HTR-8/SVneo (cell line): ENCODE measurements around the gene ITGB7.
"Not testable (repeated sequence)": the region's sequence is repeated elsewhere in the genome, so short reads cannot be mapped to it uniquely, and the experiment has no call there.

Source experiments
- DNase-seq: peaks from one replicate; pipeline ENCODE4 v3.0.0; 2011; ENCODE audit warnings: low spot score, mixed read lengths; ENCODE audit not compliant: insufficient read length
- FAIRE-seq: peaks from 2 replicates; lab custom pipeline; 2011; peaks lifted over from hg19 to GRCh38; lab: Jason Lieb, UNC

Gene ITGB7

DNA sequence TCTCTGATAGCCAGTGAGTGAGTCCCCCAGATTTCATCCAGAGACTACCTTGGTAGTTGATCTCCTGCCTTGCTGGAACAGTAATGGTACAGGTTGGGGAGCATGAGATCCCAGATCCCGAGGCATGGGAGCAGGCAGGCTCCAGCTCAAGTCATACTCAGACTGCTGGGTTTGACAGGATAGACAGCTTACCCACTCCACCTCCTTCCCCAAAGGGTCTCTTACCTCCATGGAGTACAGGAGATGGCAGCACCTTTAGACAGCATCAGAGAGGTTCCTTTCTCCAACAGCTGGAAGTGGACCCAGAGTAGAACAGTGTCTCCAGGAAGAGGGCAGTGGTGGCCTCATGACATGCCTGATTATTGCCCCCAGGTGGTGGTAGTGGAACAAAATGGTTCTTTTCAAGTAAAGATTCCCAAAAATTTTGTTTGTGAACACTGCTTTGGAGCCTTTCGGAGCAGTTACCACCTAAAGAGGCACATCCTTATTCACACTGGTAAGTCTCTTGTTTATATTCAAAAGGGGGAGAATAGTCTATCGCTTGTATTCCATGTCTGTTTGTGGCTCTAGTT is 21.4 kb downstream of the ITGB7 start:
- DNase-seq (no peak), FAIRE-seq (no peak)

GRCh38 chr12:53184828-53185227 is 22.2 kb downstream of the ITGB7 start:
- DNase-seq (no peak), FAIRE-seq (no peak)

GRCh38 chr12:53182903-53183302 is 24.1 kb downstream of the ITGB7 start:
- no peak for FAIRE-seq
- no peak for DNase-seq

- no peak for FAIRE-seq
- no peak for DNase-seq
These were observed 25.1 kb downstream of the ITGB7 start for GRCh38 chr12:53181935-53182334.

GRCh38 chr12:53180931-53181645 is 26.0 kb downstream of the ITGB7 start:
- DNase-seq, result peak; percentile 89

DNA sequence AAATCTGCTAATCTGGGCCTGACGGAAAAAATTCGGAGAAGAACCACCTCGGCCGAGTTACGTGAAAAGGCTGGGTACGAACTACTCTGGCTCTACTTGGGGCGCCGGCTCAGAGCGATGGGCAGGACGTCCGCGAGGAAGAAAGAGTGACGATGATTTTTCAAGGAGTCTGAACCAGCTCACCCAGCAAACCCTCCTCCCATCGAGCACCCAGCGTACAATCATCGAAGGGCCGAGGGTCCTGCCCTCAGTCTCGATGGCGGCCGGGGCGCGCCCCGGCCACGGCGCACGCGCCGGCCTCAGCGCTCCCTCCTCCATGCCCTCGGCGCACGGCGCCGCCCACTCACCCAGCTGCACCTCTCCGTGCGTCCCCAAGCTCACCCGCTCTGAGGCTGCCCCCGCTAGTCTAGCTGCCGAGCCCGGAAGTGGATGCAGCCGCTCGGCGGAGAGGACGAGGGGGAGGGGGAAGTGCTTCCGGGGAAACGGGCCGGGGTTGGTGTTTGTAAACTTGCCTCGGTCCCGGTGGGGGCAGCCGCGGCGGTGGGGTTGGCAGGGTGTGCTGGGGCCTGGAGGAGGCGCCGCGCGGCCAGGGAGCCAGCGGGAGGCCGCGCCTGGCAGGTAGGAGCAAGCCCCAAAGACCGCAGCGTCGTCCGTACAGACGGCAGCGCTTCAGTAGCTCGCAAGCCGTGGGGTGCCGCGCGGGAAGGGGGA is 26.7 kb downstream of the ITGB7 start, which contains the start of the genes CSAD and ZNF740:
Gene CSAD, minus strand, starts transcription at position 706 of the 711 bp plus-strand sequence. CDS start 7,455 bp downstream, outside the sequence.
Gene ZNF740, plus strand, starts transcription at position 503 of the 711 bp plus-strand sequence. CDS start 1,262 bp downstream, outside the sequence.
- peak; percentile 92 for FAIRE-seq
- peak; percentile 99 for DNase-seq

More at GRCh38 chr12:53180931-53181645, 26.0 kb downstream of the ITGB7 start:
- peak; percentile 64 for FAIRE-seq

DNA sequence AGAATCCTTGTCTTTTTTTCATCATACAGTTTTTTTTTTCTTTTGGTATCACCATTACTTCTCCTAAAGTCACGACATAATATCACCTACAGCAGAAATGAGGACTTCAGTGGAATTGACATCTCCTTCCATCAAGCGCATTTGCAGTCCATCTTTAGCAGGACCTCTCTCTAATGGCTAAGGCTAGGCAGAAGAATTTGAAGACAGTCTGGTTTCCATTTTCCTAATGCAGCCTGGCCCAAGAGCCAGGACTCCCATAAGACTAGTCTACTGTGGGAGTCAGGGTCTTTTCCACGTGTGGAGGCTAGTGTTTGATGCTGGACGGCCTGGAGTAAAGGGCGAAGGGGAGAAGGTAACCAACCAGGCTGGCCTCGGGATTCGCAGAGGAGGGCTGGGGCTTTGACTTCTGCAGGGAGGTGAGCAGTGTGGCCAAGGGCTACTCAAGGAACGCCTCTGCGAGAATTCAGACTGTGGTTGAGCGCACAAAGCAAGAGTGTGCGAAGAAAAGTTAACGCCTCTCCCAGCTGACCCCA is 27.3 kb downstream of the ITGB7 start:
- no peak for DNase-seq
- FAIRE-seq, result no peak

DNA sequence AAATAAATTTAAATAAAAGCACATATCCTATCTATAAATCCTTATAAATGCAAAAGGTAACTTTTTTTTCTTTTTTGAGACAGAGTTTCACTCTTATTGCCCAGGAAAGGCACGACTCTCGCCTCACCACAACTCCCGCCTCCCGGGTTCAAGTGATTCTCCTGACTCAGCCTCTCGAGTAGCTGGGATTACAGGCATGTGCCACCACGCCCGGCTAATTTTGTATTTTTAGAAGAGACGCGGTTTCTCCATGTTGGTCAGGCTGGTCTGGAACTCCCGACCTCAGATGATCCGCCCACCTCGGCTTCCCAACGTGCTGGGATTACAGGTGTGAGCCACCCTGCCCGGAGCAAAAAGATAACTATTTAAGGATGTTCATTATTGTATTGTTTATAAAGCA is 28.2 kb downstream of the ITGB7 start:
- not testable (repeated sequence) for DNase-seq, FAIRE-seq

DNA sequence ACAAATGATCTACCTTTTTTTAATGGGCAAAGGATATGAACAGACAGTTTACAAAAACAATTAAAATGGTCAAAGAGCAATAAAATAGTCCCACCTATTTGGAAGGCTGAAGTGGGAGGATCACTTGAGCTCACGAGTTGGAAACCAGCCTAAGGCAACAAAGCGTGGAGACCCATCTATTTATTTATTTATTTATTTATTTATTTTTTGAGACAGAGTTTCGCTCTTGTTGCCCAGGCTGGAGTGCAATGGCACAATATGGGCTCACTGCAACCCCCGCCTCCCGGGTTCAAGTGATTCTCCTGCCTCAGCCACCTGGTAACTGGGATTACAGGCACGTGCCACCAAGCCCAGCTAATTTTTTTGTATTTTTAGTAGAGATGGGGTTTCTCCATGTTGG is 29.6 kb downstream of the ITGB7 start:
- DNase-seq, FAIRE-seq: not testable (repeated sequence)

GRCh38 chr12:53176750-53177149 is 30.3 kb downstream of the ITGB7 start:
- FAIRE-seq, result no peak
- DNase-seq, result no peak

- FAIRE-seq (no peak), DNase-seq (peak; percentile 35)
These were observed 32.1 kb downstream of the ITGB7 start for GRCh38 chr12:53174881-53175491.

GRCh38 chr12:53173085-53173715 is 33.9 kb downstream of the ITGB7 start:
- FAIRE-seq (no peak), DNase-seq (no peak)

DNA sequence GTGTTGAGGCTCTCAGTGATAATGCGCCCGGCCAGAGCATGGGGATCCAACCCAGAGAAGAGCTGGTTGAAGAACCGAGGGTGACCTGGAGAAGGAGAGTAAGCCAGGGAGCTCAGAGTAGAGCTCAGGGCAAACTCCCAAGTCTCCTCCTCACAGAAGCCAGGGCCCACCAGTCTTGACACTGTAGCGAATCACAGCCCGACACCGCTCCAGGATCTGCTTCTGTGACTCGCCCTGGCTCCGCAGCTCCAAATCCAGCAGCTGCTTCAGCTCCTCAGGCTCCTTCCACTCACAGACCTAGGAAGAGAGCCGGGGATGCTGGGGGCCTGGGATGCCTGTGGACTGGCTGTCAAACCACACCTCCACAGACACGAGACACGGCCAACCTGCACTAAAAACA is 34.7 kb downstream of the ITGB7 start:
- DNase-seq (no peak), FAIRE-seq (no peak)

DNA sequence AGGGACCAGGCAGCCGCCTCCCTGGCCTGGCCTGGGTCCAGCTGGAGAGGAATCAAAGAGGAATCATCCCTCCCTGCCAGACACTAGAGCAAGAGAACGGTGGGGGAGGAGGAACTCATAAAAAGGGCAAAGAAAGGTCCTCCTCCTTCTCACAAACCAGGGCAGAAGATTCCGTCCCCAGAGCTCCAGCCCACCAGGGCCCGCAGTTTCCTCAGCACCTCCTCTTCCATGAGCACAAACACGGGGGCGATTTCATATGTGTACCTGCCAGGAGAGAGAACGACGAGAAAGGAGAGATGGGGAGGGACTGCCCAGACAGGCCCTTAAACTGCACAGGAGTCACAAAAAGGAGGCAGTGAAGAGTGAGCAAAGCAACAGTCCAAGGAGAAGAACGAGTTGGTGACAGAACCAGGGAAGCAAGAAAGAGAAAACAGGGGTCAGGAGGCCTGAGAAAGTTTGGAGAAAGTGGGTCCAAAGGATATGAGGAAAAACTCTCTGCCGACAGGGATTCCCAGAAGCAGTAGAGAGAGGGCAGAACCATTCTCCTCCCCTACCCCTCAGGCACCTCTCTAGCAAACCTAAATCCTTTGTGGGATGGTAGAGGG is 35.2 kb downstream of the ITGB7 start:
- DNase-seq (no peak), FAIRE-seq (no peak)

DNA sequence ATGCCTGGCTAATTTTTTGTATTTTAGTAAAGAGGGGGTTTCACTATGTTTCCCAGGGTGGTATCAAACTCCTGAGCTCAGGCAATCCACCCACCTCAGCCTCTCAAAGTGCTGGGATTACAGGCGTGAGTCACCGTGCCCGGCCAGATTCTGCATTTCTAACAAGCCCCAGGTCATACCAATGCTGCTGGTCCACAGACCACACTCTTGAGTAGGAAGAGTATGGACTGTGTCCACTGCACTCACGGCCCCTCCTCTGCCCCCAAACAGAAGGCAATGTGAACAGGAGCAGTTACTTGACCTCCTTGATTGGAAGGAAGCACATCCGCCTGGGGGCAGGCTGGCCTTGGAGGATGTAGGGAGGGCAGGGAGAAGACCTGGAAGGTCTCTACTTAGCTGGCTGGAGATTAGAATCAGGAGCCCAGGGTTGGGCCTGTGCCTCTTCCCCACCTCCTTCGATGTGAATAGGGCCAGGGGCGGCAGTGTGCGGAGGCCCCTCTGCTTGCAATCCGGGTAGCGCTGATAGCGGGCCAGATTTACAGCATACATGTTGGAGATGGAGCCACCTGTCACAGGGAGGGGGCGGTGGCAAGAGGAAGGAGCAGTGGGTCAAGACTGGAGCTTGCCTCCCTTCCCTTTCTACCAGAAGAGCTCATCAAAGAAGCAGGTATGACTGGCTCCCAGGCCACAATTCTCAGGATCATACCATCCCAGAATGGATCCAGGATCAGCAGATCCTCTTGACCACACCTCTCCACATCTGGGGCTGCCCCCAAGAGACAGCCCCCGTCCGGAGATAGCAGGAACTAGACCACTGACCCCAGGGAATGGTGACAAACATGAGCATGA is 36.0 kb downstream of the ITGB7 start:
- DNase-seq (no peak), FAIRE-seq (no peak)

DNA sequence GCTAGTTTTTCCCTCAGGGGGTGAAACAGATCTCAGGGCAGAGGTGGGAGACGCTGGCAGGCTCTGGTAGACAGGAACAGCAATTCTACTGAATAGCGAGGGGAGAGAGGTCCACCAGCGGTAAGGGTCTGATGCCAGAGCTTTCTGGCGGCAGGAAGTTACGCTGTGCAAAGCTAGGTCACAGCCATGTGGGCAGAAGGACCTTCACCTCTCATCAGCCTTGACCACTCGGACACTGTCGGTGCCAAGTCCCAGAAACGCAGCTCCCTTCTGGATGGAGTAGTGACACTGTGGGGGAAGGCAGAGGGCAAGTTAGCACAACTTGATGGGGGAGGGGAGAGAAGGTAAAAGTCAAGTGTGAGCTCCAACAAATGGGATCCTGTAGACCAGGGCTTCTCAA is 36.8 kb downstream of the ITGB7 start:
- no peak for DNase-seq
- no peak for FAIRE-seq

- DNase-seq (no peak), FAIRE-seq (no peak)
These were observed 37.4 kb downstream of the ITGB7 start for GRCh38 chr12:53169644-53170043.

GRCh38 chr12:53166837-53167236 is 40.2 kb downstream of the ITGB7 start:
- FAIRE-seq (no peak), DNase-seq (no peak)

- FAIRE-seq, DNase-seq: not testable (repeated sequence)
These were observed 44.0 kb downstream of the ITGB7 start for GRCh38 chr12:53163008-53163407.
